ENCODE results near the gene AQP9. TPM values are rescaled to one million over a fixed set of nuclear protein-coding genes. Genes with fewer than 3 reads are reported as not detected.

The AQP9 gene
- total RNA-seq, 2 donors from 2014 or later, result 0.56 to 0.90 TPM

GRCh38 chr15:58147171-58147611 is 9.0 kb downstream of the AQP9 start:
- ATAC-seq (no peak), DNase-seq (ENCODE audit: low spot score) (no peak)
- Mint-ChIP-seq H3K9me3 (no peaks in the 10 kb centered on the region), H3K36me3 (no peaks in the 10 kb centered on the region), H3K4me3 (no peak overlapping the region), H3K27me3 (peaks cover 17 to 19% of the 10 kb centered on the region in 2 donors), H3K27ac (no peak overlapping the region), H3K4me1 (ENCODE audit: low read depth in 2 of 2) (no peaks in the 10 kb centered on the region)

- Mint-ChIP-seq H3K36me3 (no peaks in the 10 kb centered on the region), H3K27ac (no peak overlapping the region), H3K27me3 (peaks cover 11 to 13% of the 10 kb centered on the region in 2 donors), H3K9me3 (no peaks in the 10 kb centered on the region), H3K4me3 (no peak overlapping the region), H3K4me1 (ENCODE audit: low read depth in 2 of 2) (no peaks in the 10 kb centered on the region)
- DNase-seq (ENCODE audit: low spot score), result no peak
- ATAC-seq, result no peak
These were observed 9.9 kb downstream of the AQP9 start for GRCh38 chr15:58148120-58148519.

DNA sequence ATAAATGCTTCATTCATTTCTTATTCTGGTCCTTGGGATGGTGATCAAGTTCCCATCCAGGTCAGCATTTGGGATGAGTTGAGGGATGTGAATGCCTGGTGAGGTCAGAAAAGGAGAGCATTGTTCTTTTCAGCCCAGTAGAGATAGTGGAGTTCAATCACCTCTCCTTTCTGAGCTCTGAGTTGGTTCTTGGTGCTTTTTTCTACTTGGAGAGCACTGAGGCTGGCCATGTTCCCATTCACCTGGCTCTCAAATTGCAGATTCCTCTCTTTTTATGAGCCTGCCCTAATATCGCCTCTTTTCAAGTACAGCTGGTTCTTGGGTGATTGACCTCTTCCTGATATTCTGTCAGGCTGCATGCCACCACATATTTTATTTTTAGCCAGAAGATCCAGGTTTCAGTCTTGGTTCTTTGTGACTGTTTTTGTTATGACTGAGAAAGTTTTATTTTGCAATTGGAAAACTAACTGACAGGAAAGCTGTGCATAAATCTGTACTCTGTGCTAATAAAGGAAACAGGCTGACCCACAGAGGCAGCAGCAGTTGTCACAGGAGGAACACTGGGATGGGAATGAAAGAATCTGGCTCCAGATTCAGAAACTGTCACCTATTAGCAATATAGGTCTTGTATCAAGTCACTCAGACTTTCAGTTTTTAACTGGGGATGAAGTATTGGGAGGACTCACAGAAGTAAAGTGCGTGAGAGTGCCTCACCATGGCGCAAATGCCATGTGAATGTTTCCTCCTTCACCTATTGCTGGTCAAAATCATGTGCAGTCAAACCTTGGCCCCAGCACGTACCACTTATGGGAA is 10.7 kb downstream of the AQP9 start:
- Mint-ChIP-seq H3K27ac (no peak overlapping the region), H3K27me3 (peaks cover 11% of the 10 kb centered on the region in 2 donors), H3K4me3 (no peak overlapping the region), H3K36me3 (no peaks in the 10 kb centered on the region), H3K4me1 (ENCODE audit: low read depth in 2 of 2) (no peaks in the 10 kb centered on the region), H3K9me3 (no peaks in the 10 kb centered on the region)
- ATAC-seq (no peak), DNase-seq (ENCODE audit: low spot score) (no peak)

- Mint-ChIP-seq H3K27me3 (peaks cover 3 to 7% of the 10 kb centered on the region in 2 donors), H3K27ac (no peak overlapping the region), H3K9me3 (no peaks in the 10 kb centered on the region), H3K36me3 (no peaks in the 10 kb centered on the region), H3K4me3 (no peak overlapping the region), H3K4me1 (ENCODE audit: low read depth in 2 of 2) (no peaks in the 10 kb centered on the region)
- DNase-seq (ENCODE audit: low spot score) (no peak), ATAC-seq (no peak)
These were observed 16.6 kb downstream of the AQP9 start for GRCh38 chr15:58154769-58155168.

DNA sequence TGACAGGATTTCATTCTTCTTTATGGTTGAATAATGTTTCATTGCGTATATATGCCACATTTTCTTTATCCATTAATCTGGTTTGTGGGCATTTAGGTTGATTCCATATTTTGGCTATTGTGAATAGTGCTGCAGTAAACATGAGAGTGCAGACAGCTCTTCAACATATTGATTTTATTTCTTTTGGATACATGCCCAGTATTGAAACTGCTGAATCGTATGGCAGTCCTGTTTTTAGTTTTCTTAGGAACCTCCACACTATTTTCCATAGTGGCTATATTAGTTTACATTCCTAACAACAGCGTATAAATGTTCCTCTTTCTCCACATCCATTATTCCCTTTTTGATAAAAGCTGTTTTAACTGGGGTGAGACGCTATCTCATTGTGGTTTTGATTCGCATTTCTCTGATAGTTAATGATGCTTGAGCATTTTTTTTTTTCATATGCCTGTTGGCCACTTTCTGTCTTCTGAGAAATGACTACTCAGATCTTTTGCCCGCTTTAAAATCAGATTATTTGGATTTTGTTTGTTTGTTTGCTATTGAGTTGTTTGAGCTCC is 21.7 kb downstream of the AQP9 start:
- Mint-ChIP-seq H3K27me3 (peaks cover 30 to 47% of the 10 kb centered on the region in 2 donors), H3K4me1 (ENCODE audit: low read depth in 2 of 2) (no peaks in the 10 kb centered on the region), H3K36me3 (no peaks in the 10 kb centered on the region), H3K4me3 (no peak overlapping the region), H3K9me3 (no peaks in the 10 kb centered on the region), H3K27ac (no peak overlapping the region)
- DNase-seq (ENCODE audit: low spot score), result no peak
- no peak for ATAC-seq

GRCh38 chr15:58161436-58161930 is 23.3 kb downstream of the AQP9 start:
- no peaks in the 10 kb centered on the region for H3K9me3 Mint-ChIP-seq
- H3K4me3 Mint-ChIP-seq, result no peak overlapping the region
- H3K36me3 Mint-ChIP-seq, result no peaks in the 10 kb centered on the region
- peaks cover 30 to 55% of the 10 kb centered on the region in 2 donors for H3K27me3 Mint-ChIP-seq
- H3K4me1 Mint-ChIP-seq (ENCODE audit: low read depth in 2 of 2), result no peaks in the 10 kb centered on the region
- no peak overlapping the region for H3K27ac Mint-ChIP-seq
- no peak for DNase-seq (ENCODE audit: low spot score)
- ATAC-seq, result no peak

GRCh38 chr15:58163985-58164384 is 25.8 kb downstream of the AQP9 start:
- Mint-ChIP-seq H3K4me3 (no peak overlapping the region), H3K27ac (no peak overlapping the region), H3K4me1 (ENCODE audit: low read depth in 2 of 2) (no peaks in the 10 kb centered on the region), H3K36me3 (no peaks in the 10 kb centered on the region), H3K9me3 (no peaks in the 10 kb centered on the region), H3K27me3 (peaks cover 39 to 61% of the 10 kb centered on the region in 2 donors)
- ATAC-seq, result no peak
- DNase-seq (ENCODE audit: low spot score), result no peak

DNA sequence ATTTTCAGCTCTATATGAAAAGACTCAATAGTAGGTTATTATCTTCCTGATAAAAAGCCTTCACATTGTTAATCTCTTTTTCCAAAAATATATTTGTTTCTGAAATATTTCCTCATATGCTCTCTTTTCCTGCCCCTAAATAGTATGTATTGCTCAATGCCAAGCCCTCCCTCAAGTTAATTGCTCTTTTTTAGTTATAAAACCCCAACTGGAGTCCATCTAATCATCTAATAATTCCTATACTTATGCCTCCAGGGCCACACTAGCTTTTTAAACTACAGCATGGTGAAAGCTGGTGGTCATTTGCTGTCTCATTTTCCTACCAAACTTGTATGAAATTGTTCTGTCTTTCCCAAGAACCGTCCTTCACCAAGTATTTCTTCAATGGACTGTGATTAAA is 26.7 kb downstream of the AQP9 start:
- no peaks in the 10 kb centered on the region for H3K9me3 Mint-ChIP-seq
- no peak for ATAC-seq
- no peak for DNase-seq (ENCODE audit: low spot score)
- no peak overlapping the region for H3K27ac Mint-ChIP-seq
- H3K36me3 Mint-ChIP-seq, result no peaks in the 10 kb centered on the region
- no peak overlapping the region for H3K4me3 Mint-ChIP-seq
- H3K27me3 Mint-ChIP-seq, result peaks cover 35 to 57% of the 10 kb centered on the region in 2 donors
- H3K4me1 Mint-ChIP-seq (ENCODE audit: low read depth in 2 of 2), result no peaks in the 10 kb centered on the region

GRCh38 chr15:58165661-58166060 is 27.5 kb downstream of the AQP9 start:
- no peaks in the 10 kb centered on the region for H3K36me3 Mint-ChIP-seq
- no peak overlapping the region for H3K27ac Mint-ChIP-seq
- DNase-seq (ENCODE audit: low spot score), result no peak
- no peak overlapping the region for H3K4me3 Mint-ChIP-seq
- peaks cover 29 to 58% of the 10 kb centered on the region in 2 donors for H3K27me3 Mint-ChIP-seq
- no peak for ATAC-seq
- H3K4me1 Mint-ChIP-seq (ENCODE audit: low read depth in 2 of 2), result no peaks in the 10 kb centered on the region
- no peaks in the 10 kb centered on the region for H3K9me3 Mint-ChIP-seq

DNA sequence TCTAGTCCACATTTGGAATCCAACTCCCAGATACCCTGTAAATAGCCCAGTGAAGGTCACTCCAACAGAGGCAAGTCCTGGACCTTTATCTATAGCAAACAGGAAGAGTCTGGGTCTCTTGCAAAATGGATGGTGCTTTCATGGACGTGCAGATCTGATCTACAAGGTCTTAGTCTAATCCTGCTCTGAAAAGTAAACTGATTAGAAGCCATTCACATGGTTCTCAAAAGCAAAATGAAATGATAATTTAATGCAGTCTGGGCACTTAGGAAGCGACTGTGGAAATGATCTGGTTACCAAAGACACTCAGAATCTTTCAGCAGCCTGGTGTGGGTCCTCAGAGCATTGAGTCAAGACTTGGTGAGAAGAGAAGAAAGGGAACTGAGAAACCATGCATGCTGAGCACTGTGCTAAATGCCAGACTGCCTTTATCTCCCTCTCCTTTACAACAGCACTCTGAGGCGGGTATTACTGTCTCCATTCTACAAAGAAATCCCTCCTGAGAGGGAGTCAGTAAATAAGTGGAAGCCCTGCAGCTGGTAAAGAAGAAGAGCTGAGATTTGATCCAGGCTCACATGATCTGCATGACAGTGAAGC is 29.0 kb downstream of the AQP9 start:
- Mint-ChIP-seq H3K36me3 (no peaks in the 10 kb centered on the region), H3K9me3 (no peaks in the 10 kb centered on the region), H3K27ac (no peak overlapping the region), H3K4me3 (no peak overlapping the region), H3K4me1 (ENCODE audit: low read depth in 2 of 2) (no peaks in the 10 kb centered on the region), H3K27me3 (peaks cover 25 to 43% of the 10 kb centered on the region in 2 donors)
- ATAC-seq (no peak), DNase-seq (ENCODE audit: low spot score) (no peak)

DNA sequence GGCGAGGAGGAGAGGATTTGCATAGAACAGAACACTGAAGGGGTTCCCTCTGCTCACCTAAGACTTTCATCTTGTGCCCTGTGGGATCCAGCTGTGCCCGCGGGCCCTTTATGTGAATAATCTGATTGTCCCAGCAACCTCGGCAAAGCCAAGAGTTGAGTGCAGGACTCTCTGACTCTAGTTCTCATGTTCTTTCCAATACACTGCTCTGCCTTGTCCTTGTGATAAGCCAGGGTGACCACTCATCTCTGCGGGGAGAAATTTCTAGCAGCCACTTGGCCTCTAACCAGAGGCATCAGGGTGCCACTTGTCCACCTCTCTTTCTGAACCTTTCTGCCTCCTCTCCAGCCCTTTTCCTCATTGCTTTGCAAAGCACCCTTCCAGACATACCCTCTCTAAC is 31.8 kb downstream of the AQP9 start:
- H3K27ac Mint-ChIP-seq, result no peak overlapping the region
- no peak for DNase-seq (ENCODE audit: low spot score)
- no peaks in the 10 kb centered on the region for H3K36me3 Mint-ChIP-seq
- ATAC-seq, result no peak
- peaks cover 19 to 34% of the 10 kb centered on the region in 2 donors for H3K27me3 Mint-ChIP-seq
- H3K4me1 Mint-ChIP-seq (ENCODE audit: low read depth in 2 of 2), result no peaks in the 10 kb centered on the region
- no peak overlapping the region for H3K4me3 Mint-ChIP-seq
- H3K9me3 Mint-ChIP-seq, result no peaks in the 10 kb centered on the region

DNA sequence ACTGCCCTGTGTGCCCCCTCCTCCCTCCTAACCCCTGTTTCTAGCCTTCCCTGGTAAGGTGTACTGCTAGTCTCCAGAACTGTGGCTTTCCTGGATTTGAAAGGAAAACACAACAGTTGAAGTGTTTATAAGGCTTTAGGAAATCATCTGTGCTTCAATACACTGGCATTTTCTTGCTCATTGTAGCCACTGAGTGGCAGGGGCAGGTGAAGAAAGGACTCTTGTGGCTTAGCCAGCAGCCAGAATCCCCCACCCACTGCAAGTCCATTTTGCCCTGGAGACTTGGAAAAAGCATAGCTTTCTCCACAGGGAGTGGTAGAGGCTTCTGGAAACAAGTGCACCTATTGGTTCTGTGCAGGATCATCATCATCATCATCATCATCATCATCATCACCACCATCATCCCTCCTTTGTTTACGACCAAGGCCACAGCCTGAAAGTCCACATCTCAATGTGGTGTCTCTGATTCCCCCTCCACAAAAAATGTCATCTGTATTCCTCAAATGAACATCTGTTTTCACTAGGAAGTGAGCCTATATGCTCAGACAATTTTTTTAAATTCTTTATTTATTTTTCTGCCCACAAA is 33.4 kb downstream of the AQP9 start:
- no peak overlapping the region for H3K27ac Mint-ChIP-seq
- peaks cover 30 to 37% of the 10 kb centered on the region in 2 donors for H3K27me3 Mint-ChIP-seq
- no peaks in the 10 kb centered on the region for H3K4me1 Mint-ChIP-seq (ENCODE audit: low read depth in 2 of 2)
- H3K9me3 Mint-ChIP-seq, result no peaks in the 10 kb centered on the region
- no peaks in the 10 kb centered on the region for H3K36me3 Mint-ChIP-seq
- H3K4me3 Mint-ChIP-seq, result no peak overlapping the region
- DNase-seq (ENCODE audit: low spot score) (no peak), ATAC-seq (no peak)

GRCh38 chr15:58174709-58175108 is 36.5 kb downstream of the AQP9 start:
- DNase-seq (ENCODE audit: low spot score) (no peak), ATAC-seq (no peak)
- H3K4me3 Mint-ChIP-seq, result no peak overlapping the region
- no peak overlapping the region for H3K27ac Mint-ChIP-seq
- H3K9me3 Mint-ChIP-seq, result no peaks in the 10 kb centered on the region
- H3K27me3 Mint-ChIP-seq, result peaks cover 30 to 43% of the 10 kb centered on the region in 2 donors
- no peaks in the 10 kb centered on the region for H3K4me1 Mint-ChIP-seq (ENCODE audit: low read depth in 2 of 2)
- no peaks in the 10 kb centered on the region for H3K36me3 Mint-ChIP-seq

DNA sequence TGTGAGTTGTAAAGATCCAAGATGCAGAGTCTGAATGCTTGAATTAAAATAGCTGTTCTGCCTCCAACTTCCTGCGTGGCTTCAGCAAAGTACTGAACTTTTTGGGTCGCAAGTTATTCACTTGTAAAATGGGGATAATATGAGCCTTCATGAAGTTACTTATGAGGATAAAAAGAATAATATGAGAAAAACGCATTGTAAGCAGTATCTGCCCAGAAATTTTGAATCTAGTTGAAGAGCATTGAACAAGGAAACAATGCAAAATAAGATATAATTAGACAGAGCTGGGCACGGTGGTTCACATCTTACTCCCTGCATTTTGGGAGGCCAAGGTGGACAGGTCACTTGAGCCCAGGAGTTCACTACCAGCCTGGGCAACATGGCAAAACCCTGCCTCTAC is 37.8 kb downstream of the AQP9 start:
- no peak overlapping the region for H3K27ac Mint-ChIP-seq
- H3K27me3 Mint-ChIP-seq, result peaks cover 37 to 44% of the 10 kb centered on the region in 2 donors
- no peaks in the 10 kb centered on the region for H3K9me3 Mint-ChIP-seq

More for the DNA sequence above, 37.8 kb downstream of the AQP9 start:
- Mint-ChIP-seq H3K4me3 (no peak overlapping the region), H3K36me3 (no peaks in the 10 kb centered on the region), H3K4me1 (ENCODE audit: low read depth in 2 of 2) (no peaks in the 10 kb centered on the region)
- ATAC-seq, result no peak
- DNase-seq (ENCODE audit: low spot score), result no peak
